ENCODE measurements around the gene ESPN. TPM values are rescaled to one million over a fixed set of nuclear protein-coding genes. Genes with fewer than 3 reads are reported as not detected.

ESPN gene
- total RNA-seq, 1 experiment from 2014 or later, result 53.1 TPM

DNA sequence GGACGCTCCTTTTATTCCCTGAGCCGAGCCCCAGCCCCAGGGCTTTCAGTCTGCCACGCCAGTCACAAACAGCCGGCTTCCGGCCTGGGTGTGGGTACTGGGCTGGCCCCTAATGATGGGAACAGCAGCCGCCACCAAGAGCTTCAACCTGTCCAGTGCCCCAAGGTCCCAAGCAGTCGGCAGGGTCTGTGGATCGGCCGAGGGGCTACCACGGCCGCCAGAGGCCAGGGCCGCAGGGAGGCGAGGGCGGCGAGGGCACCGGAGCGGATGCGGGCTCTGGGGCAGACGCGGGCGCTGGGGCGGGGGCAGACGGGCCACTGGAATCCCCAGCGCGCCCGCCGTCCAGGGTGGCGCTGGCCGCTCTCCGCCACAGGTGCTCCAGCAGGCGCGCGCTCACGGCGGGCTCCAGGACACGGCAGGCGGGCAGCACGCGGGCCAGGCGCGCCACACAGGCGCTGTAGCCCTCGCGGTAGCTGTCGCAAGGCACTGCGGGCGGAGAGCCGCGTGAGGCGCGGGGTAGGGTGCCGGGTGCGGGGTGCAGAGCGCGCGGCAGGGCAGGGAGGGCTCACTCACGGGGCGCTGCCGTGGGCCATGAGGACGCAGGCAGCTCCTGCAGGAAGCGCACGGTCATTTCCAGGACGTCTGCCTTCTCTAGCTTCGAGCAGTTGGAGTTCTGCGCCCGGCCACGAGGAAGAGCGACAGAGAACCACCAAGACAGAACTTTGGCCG, 5.7 kb upstream of the ESPN start:
- Histone ChIP-seq H3K79me2 (ENCODE audit: insufficient read depth, low read length) (no peaks in the 10 kb centered on the region), H3K27ac (ENCODE audit: insufficient read length, low read depth, low read length) (no peak overlapping the region), H3K56ac (ENCODE audit: insufficient read length, low read depth, low read length) (no peak overlapping the region), H3K9me3 (ENCODE audit: control insufficient read depth, low read depth, low read length) (no peaks in the 10 kb centered on the region), H3K27me3 (ENCODE audit: insufficient read depth, low read length) (peaks cover 66% of the 10 kb centered on the region), H3K4ac (ENCODE audit: low read depth, low read length) (no peak overlapping the region), H3K14ac (ENCODE audit: insufficient read depth, low read length) (no peak overlapping the region), H3K79me1 (ENCODE audit: insufficient read depth, low read depth, low read length, poor library complexity, severe bottlenecking) (no peaks in the 10 kb centered on the region), H4K5ac (ENCODE audit: insufficient read length, low read depth, low read length) (no peak overlapping the region), H4K91ac (ENCODE audit: insufficient read length, low read depth, low read length) (no peak overlapping the region), H3K23me2 (ENCODE audit: insufficient read length, low read depth, low read length, poor library complexity, severe bottlenecking) (peaks cover 10% of the 10 kb centered on the region), H2AK5ac (ENCODE audit: insufficient read length, low read length) (no peak overlapping the region), H2BK120ac (ENCODE audit: low read depth, low read length, poor library complexity, severe bottlenecking) (no peak overlapping the region), H3K23ac (ENCODE audit: insufficient read length, low read depth, low read length) (no peak overlapping the region), H2BK15ac (ENCODE audit: low read depth, low read length) (no peak overlapping the region), H4K8ac (replicated peaks; ENCODE audit: insufficient read length, low read depth, low read length) (no peak overlapping the region), H2BK20ac (ENCODE audit: low read depth, low read length, poor library complexity, severe bottlenecking) (no peak overlapping the region), H2BK12ac (ENCODE audit: insufficient read length, low read depth, low read length) (no peak overlapping the region), H4K20me1 (ENCODE audit: control insufficient read depth, insufficient read depth, insufficient read length) (no peaks in the 10 kb centered on the region), H3K9ac (ENCODE audit: extremely low read depth, insufficient read length, low read length) (no peak overlapping the region), H2BK5ac (ENCODE audit: insufficient read length, low read length) (no peak overlapping the region), H3K4me2 (ENCODE audit: insufficient read depth, insufficient read length, low read length) (no peak overlapping the region), H3K18ac (ENCODE audit: insufficient read length, low read depth, low read length) (no peak overlapping the region), H2AFZ (ENCODE audit: low read length) (no peak overlapping the region), H3T11ph (ENCODE audit: low read length) (no peak overlapping the region), H3K4me1 (ENCODE audit: insufficient read depth, low read length) (peaks cover 3% of the 10 kb centered on the region; the same call in 1 of the 2 replicates)
- peaks cover 97% of the 10 kb centered on the region for H3K27me3 Mint-ChIP-seq (ENCODE audit: low read depth)
- H3K36me3 Mint-ChIP-seq (ENCODE audit: insufficient read depth in 1 of 3, low read depth in 3 of 3), result no peaks in the 10 kb centered on the region
- no peak for TF ChIP-seq CTCF (conservative IDR thresholded peaks at IDR 0.05)
- no peak for DNase-seq
- H3K9me3 Mint-ChIP-seq, result no peaks in the 10 kb centered on the region; a peak in 1 of 5 replicates
- WGBS (ENCODE audit: extremely low coverage, insufficient read length, low lambda C conversion rate), result no CpG with 5 or more reads among the region's 69 CpGs
- H3K27ac Mint-ChIP-seq, result no peak overlapping the region
- H3K4me3 Mint-ChIP-seq, result peak overlapping the region; percentile 42 to 74
- H3K4me1 Mint-ChIP-seq, result peaks cover 22 to 26% of the 10 kb centered on the region in 2 experiments
